SK-N-MC (cell line): ENCODE measurements around the gene RBM47.

Experiments
- DNase-seq: peaks from one replicate; pipeline ENCODE4 v3.0.0-alpha.2; 2011; ENCODE audit warnings: low read depth, low spot score
- H3K27ac ChIP-seq: fragments of 200-600 bp; sonication (generic); 2 replicates; pipeline ENCODE4 v1.5.1; 2016; ENCODE audit warnings: mixed run types
- H3K36me3 ChIP-seq: fragments of 200-600 bp; sonication (generic); 2 replicates; pipeline ENCODE4 v1.6.1; 2017; ENCODE audit warnings: antibody characterized with exemption, low read length, mixed read lengths; ENCODE audit not compliant: insufficient read depth
- H3K4me3 ChIP-seq: fragments of 200-600 bp; sonication (generic); 2 replicates; pipeline ENCODE4 v1.5.1; 2016
- H3K9ac ChIP-seq: fragments of 200-600 bp; sonication (generic); 2 replicates; pipeline ENCODE4 v1.8.0; 2017; ENCODE audit warnings: mixed run types, mixed read lengths; ENCODE audit not compliant: insufficient read length
- H3K9me3 ChIP-seq: fragments of 200-600 bp; sonication (generic); 2 replicates; pipeline ENCODE4 v1.6.1; 2017; ENCODE audit warnings: low read depth, mild to moderate bottlenecking, antibody characterized with exemption, low read length, moderate library complexity, mixed read lengths
- EZH2 ChIP-seq: fragments of 200-600 bp; sonication (generic); IDR thresholded peaks from one replicate; pipeline ENCODE4 v1.6.1; 2017; ENCODE audit warnings: antibody characterized with exemption
- FOXP2 ChIP-seq: optimal IDR thresholded peaks from 2 replicates; pipeline ENCODE3; 2011; ENCODE audit warnings: mild to moderate bottlenecking, moderate library complexity; ENCODE audit not compliant: insufficient read depth; ENCODE audit errors: extremely low read length, control extremely low read depth
- POLR2AphosphoS5 ChIP-seq: IDR thresholded peaks from 2 replicates; pipeline ENCODE4 v1.6.1; 2012; ENCODE audit warnings: mild to moderate bottlenecking, low read depth, low read length, borderline replicate concordance

Gene RBM47

DNA sequence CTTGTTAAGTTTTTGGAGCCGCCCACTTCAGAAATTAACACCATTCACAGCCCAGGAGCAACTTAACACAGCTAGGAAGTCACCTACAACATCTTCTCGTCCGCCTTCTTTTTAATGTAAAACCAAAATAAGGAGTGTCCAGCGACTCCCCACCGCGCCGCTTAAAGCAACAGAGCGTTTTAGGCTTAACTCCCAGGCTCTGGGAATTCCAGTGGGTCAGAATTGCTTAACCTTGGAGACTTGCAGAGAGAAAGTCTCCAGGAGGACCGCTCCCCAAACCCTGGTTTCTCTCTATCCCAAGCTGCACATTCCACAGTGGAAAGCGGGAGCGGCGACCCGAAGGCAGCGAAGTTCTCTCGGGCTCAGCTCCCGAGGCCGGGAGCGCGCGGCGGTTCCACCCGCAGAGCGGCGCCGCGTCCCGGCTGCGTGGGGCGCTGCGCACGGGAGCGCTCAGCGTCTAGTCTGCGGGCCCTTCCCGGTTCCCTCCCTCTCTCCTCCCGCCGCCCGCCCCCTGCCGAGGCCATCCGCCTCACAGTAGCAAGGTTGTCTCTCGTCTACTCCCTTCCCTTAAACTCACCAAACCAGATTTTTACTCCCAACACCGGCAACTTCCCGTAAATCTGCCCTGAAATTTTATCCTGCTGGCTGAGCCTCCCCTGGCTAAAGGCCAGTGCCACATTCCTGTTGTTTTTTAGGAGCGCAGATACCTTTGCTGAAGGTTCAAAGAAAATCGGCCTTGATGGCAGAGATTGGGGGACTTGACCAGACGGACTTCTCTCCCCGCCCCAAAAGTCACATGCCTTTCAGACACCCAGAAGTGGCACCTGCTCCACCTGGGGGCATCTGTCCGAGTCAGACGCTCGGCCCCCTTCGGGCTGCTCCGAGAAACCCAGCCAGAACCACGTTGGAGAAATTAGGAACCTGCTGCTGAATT lies at the start of gene RBM47:
Gene RBM47 (minus strand): TSS at position 464 of the 934 bp plus-strand sequence. CDS start 190,971 bp downstream, outside the sequence.
- Histone ChIP-seq H3K9ac (peak within 1 kb of the TSS; percentile 82), H3K36me3 (no peaks in the 10 kb centered on the region), H3K4me3 (peak within 1 kb of the TSS; percentile 89), H3K27ac (peak within 1 kb of the TSS; percentile 88), H3K9me3 (no peaks in the 10 kb centered on the region)
- TF ChIP-seq FOXP2 (no peak), POLR2AphosphoS5 (no peak), EZH2 (no peak)
- no peak for DNase-seq

DNA sequence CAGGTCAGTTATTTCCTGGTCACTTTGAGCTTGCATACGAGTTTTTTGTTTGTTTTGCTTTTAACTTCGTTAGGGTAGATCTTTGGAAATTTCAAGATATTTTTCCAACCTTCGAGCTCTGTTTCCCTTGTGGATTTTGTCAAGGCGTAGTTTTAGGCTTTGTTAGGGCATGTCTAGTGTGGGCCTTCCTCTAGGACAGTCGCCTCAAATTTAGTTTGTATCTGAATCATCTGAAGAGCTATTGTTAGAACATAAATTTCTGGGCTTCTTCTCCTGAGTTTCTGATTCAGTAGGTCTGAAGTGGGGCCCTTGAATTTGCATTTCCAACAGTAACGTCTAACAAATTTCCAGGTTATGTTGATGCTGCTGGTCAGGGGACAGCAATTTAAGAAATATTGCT lies 48.8 kb upstream of the RBM47 start:
- Histone ChIP-seq H3K27ac (no peak overlapping the region), H3K9ac (no peak overlapping the region), H3K9me3 (no peaks in the 10 kb centered on the region), H3K36me3 (no peaks in the 10 kb centered on the region), H3K4me3 (no peak overlapping the region)
- DNase-seq, result no peak
- TF ChIP-seq FOXP2 (no peak), POLR2AphosphoS5 (no peak), EZH2 (no peak)

DNA sequence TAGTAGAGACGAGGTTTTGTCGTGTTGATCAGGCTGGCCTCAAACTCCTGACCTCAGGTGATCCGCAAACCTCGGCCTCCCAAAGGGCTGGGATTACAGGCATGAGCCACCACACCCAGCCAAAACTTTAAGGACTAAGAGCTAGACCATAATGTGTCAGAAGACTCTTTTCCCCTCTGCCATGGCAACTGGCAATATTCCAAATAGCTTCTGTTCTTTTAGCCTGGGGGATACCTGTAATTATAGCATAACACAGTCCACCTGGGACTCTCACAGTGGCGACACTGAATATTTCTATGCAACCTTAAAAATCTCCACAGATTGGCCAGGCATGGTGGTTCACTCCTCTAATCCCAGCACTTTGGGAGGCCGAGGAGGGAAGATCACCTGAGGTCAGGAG lies 45.5 kb upstream of the RBM47 start:
- DNase-seq, result no peak
- Histone ChIP-seq H3K9me3 (no peaks in the 10 kb centered on the region), H3K36me3 (no peaks in the 10 kb centered on the region), H3K27ac (no peak overlapping the region), H3K9ac (no peak overlapping the region), H3K4me3 (no peak overlapping the region)
- no peak for TF ChIP-seq FOXP2
- TF ChIP-seq EZH2, result no peak
- TF ChIP-seq POLR2AphosphoS5, result no peak

DNA sequence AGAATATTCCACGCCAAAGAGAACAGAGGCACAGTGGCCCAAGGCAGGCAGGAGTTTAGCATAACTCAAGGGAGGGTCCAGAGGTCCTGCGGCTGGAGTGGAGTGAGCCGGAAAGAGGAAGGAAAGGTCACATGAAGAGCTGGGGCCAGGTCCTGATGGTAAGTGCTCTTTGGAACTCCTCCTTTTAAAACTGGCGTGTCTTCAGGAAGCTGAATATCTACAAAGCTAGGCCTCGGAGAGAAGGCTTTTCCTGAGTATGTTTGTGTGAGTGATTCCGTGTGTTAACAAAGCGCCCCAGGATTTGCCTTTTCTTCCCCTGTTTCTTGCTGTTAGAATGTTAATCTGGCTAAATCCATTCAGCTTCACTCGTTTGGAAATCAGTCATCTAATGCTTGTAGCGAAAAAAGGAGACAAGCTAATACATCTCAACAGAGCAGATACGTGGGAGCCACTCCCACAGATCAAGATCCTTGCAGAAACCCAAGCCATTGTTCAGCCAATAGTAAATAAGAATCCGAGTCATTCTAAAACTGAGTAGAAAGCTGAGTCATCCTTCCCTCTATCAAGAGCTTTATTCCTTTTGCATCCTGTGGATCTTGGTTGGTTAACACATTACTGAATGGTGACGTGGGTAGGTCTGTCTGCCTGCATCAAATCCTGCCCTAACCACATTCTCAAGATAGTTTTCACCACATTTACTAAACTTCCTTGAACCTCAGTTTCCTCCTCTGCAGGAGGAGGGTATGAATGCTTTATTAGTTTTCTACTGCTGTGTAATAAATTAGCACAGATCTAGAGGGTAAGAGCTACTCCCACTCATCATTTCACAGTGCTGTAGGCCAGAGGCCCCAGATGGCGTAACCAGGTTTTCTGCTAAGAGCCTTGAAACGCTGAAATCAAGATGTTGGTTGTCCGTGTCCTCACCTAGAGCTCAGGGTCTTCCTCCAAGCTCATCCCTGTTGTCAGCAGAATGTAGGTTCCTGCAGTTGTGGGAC lies 43.2 kb upstream of the RBM47 start:
- H3K4me3 ChIP-seq, result peak overlapping the region; percentile 57
- peak overlapping the region; percentile 96 for H3K27ac ChIP-seq
- peak; percentile 97 for DNase-seq
- H3K9ac ChIP-seq, result peak overlapping the region; percentile 60
- TF ChIP-seq FOXP2 (no peak), POLR2AphosphoS5 (peak; percentile 48; the same call in 1 of the 2 replicates)
- no peaks in the 10 kb centered on the region for H3K9me3 ChIP-seq
- H3K36me3 ChIP-seq, result no peaks in the 10 kb centered on the region

DNA sequence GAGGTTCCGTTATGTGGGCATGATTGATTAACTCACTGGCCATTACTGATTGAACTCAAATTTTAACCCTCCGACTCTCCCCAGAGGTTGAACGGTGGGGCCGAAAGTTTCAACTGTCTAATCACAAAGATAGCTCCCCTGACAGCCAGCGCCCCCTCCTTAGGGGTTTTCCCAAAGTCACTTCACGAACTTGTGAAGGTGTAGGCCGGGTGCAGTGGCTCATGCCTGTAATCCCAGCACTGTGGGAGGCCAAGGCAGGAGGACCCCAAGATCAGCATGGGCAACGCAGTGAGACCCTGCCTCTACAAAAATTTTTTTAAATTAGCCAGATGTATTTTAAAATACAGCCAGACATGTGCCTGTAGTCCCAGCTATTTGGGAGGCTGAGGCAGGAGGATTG lies 39.8 kb upstream of the RBM47 start:
- TF ChIP-seq POLR2AphosphoS5, result no peak
- no peak for TF ChIP-seq FOXP2
- TF ChIP-seq EZH2, result no peak

DNA sequence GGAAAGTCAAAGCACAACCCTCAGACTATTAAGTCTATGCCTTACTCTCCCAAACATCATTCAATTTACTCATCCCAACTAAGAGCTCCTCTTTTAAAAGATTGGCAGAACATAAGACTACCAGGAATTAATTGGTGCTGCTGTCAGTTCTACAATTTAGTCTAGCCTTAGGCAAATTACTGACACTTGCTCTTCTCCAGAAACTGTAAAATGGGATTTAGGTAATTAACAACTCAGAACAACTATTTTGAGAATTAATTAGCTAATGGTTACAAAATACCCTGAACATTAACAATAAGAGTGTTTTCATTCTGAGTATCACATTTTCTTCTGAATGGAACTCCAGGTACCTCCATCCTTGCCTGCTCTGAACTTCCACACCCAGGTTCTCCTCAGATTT lies 36.2 kb upstream of the RBM47 start:
- H3K9me3 ChIP-seq, result no peaks in the 10 kb centered on the region
- no peak for DNase-seq

More for the DNA sequence above, 39.8 kb upstream of the RBM47 start:
- H3K9me3 ChIP-seq, result no peaks in the 10 kb centered on the region
- H3K36me3 ChIP-seq, result no peaks in the 10 kb centered on the region
- H3K27ac ChIP-seq, result no peak overlapping the region
- H3K4me3 ChIP-seq, result no peak overlapping the region
- no peak overlapping the region for H3K9ac ChIP-seq
- no peak for DNase-seq

DNA sequence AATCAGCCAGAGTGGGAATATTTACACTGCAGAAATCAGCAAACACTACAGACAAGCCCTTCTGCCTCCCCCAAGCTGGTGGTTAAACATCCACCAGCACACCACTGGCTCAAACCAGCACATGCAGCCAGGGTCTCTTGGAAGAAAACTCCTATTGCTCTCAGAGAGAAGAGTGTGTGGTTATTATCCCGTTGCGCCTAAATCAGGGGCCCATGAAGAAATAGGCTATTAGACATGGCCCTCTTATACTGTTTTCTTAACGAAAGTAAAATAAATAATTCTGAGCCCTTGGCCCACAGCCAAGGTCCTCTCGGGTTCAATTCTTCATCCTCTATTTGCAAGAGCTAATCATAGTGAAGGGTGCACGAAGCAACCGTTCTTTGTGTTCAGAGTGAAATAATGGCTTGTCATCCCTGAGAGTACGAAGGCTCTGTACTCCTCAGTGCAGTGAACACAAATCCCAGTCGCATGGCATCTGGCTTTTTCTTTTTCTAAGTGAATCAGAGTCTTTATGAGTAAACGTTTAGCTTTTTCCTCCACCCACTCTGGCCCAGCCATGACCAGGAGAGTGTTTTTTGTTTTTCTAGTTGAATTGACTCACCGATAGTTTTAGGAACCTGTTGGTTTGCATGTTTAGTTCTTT lies 33.4 kb upstream of the RBM47 start:
- DNase-seq, result no peak
- H3K9ac ChIP-seq, result no peak overlapping the region
- no peak overlapping the region for H3K4me3 ChIP-seq
- no peak overlapping the region for H3K27ac ChIP-seq
- TF ChIP-seq FOXP2, result no peak
- no peak for TF ChIP-seq EZH2
- TF ChIP-seq POLR2AphosphoS5, result no peak
- no peaks in the 10 kb centered on the region for H3K9me3 ChIP-seq
- H3K36me3 ChIP-seq, result no peaks in the 10 kb centered on the region

More for the DNA sequence above, 36.2 kb upstream of the RBM47 start:
- TF ChIP-seq FOXP2 (no peak), POLR2AphosphoS5 (no peak), EZH2 (no peak)
- no peak overlapping the region for H3K9ac ChIP-seq
- no peak overlapping the region for H3K4me3 ChIP-seq
- H3K27ac ChIP-seq, result no peak overlapping the region
- no peaks in the 10 kb centered on the region for H3K36me3 ChIP-seq

DNA sequence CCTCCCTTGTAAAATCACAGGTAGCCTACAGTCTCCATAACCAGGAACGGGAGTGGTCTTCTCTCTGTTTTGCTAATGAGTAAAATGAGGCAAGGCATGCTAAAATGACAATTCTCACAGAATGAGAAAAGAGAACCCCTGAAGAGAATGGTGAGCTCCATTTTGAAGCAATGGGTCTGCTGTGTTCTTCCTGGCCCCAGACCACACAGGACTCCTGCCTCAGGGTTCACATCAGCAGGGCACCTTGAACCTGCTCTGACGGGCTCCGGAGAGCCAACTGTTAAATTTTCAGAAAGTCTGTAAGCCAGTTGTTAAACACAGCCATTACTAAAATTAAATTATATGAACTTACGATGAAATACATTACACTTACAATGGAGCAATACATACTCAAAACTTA lies 32.1 kb upstream of the RBM47 start:
- H3K27ac ChIP-seq, result no peak overlapping the region
- H3K9ac ChIP-seq, result no peak overlapping the region
- TF ChIP-seq FOXP2 (no peak), POLR2AphosphoS5 (no peak)
- no peaks in the 10 kb centered on the region for H3K9me3 ChIP-seq
- H3K36me3 ChIP-seq, result no peaks in the 10 kb centered on the region
- DNase-seq, result no peak
- no peak overlapping the region for H3K4me3 ChIP-seq
